ENCODE results near the gene CIB4.

Gene CIB4

GRCh38 chr2:26557244-26557925 is 83.8 kb downstream of the CIB4 start:
- DNase-seq (ENCODE audit: low read depth): no peak
- TF ChIP-seq CTCF (conservative IDR thresholded peaks at IDR 0.05; ENCODE audit: control insufficient read depth, insufficient read depth, low read depth, low read length): no peak
- H3K4me3 ChIP-seq (ENCODE audit: control insufficient read depth, low read depth, low read length): no peak overlapping the region

DNA sequence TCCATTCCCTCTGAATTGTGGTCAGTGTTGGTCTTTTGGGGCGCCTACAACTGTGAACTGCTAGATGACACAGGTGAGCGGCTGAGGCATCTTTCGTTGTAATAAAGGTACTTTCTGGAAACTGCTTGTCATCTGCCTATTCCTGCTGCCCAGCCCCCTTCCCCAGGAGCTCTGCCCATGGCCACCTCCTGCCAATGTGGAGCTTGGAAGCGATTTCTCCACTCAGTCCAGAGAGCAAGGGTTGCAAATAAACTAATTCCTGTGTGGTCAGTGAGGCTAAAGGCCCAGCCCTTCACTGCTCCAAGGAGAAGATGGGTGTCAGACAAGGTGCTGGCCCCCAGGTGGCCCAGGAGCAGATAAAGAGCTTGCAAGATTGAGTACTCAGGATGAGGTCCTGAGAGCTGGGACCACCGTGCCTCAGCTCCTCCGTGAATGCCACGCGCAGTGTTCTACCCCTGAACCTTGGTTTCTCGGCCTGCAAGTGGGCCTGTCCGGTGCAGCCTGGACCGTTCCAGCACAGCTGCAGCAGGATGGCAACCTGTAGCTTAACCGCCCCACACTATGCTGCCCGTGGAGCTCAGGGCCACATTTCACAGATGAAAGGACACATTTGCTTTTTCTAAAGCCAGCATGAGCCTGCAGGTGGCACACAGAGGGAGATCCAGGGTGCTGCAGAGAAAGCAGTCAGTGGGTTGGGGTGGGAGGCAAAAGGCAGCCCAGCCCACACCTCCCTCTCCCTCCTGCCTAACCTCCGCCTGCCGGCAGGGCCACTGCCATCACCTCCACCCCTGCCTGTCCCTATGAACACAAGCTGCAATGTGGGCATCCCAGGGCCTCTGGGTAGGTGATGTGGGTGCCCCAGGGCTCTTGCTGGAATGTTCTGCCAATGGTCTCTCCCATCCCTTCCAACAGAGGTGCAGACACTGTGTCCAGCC is 84.6 kb downstream of the CIB4 start:
- no peak for TF ChIP-seq CTCF (conservative IDR thresholded peaks at IDR 0.05; ENCODE audit: control insufficient read depth, insufficient read depth, low read depth, low read length)
- no peak overlapping the region for H3K4me3 ChIP-seq (ENCODE audit: control insufficient read depth, low read depth, low read length)
- DNase-seq (ENCODE audit: low read depth): no peak

DNA sequence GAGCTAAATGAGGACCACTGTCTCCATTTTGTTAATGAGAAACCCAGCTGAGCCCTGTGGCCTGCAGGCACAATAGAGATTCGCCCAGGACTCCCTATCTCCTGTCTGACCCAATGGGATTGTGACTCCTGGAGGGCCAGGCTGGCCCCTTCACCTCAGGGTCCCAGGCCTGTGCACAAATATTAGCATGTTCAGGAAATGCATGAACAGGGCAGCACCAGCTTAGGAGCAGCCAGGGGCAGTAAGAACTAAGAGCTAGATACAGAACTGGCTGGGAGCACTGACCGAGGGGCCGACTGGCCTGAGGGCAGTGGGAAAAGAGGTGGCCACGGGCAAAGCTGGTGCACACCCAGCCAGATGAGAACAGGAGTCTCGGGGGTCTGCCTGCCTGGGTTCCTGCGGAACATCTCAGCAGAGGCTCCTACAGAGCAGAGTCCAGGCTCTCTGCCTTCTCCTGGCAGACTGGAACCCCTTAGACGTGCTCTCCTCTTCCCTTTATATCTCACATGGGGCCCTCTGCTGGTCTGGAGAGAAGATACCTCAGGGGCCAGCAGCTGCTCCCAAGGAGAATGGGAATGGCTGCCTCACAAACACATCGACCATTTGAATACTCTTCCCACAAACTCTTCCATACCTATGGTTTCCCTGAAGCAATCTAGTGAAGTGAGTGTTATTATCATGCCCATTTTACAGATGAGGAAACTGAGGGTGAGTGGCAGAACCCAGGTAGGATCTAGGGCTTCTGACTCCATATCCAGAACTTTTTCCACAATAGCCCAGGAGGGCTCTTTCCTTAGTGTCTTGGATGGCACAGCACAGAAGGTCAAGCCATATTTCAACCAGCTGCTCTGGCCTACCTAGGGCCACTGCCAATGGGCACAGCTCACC is 85.7 kb downstream of the CIB4 start:
- H3K4me3 ChIP-seq (ENCODE audit: control insufficient read depth, low read depth, low read length): no peak overlapping the region
- TF ChIP-seq CTCF (conservative IDR thresholded peaks at IDR 0.05; ENCODE audit: control insufficient read depth, insufficient read depth, low read depth, low read length): peak; percentile 16
- no peak for DNase-seq (ENCODE audit: low read depth)

- TF ChIP-seq CTCF (conservative IDR thresholded peaks at IDR 0.05; ENCODE audit: control insufficient read depth, insufficient read depth, low read depth, low read length): no peak
- DNase-seq (ENCODE audit: low read depth): no peak
These were observed 88.4 kb downstream of the CIB4 start for GRCh38 chr2:26552641-26553374.

DNA sequence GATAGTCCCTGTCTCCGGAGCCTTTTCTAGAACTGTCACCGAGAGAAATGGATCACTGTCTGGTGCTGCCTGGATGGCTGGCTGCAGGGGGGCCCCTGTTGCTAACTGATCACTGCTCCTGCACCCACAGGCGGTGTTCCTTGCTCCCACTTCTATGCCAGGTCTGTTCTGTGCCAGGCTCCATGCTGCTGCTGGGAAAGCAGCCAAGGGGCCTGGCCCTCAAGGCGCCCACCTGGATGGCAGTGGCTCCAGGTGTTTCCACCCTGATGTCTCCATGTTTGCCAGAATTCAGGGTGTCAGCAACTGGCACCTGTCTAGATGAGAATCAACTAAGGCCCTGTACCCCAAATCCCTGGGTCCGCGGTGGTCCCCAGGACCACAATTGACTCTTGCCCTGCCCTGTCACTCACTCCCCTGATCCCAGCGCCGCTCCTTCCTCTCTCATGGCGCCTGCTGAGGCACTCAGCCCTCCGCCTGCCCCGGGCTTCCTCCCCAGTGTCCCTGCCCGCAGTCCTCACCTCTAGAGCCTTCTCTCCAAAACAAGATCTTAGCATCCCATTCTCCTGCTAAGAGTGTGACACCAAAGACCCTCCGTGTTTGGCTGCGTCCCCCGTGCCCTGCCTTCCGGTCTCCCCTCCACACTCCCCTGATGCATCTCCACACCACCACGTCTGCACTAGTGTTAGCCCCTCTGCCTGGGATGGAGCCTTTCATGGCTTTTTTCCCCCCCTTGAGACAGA is 90.7 kb downstream of the CIB4 start:
- no peak for TF ChIP-seq CTCF (conservative IDR thresholded peaks at IDR 0.05; ENCODE audit: control insufficient read depth, insufficient read depth, low read depth, low read length)
- no peak for DNase-seq (ENCODE audit: low read depth)
- H3K4me3 ChIP-seq (ENCODE audit: control insufficient read depth, low read depth, low read length): no peak overlapping the region

More at GRCh38 chr2:26552641-26553374, 88.4 kb downstream of the CIB4 start:
- no peak overlapping the region for H3K4me3 ChIP-seq (ENCODE audit: control insufficient read depth, low read depth, low read length)
